HT1080 (cell line): ENCODE data around the gene USP6NL. TPM values are rescaled to one million over a fixed set of nuclear protein-coding genes. Genes with fewer than 3 reads are reported as not detected.
"Not testable (repeated sequence)": the region's sequence is repeated elsewhere in the genome, so short reads cannot be mapped to it uniquely, and the experiment has no call there.

Experiments used
- DNase-seq: peaks from one replicate; pipeline ENCODE4 v3.0.0-alpha.2; 2015; ENCODE audit warnings: low read depth
- polyA plus RNA-seq, 2 experiments: library from polyadenylated mRNA; depleted of rRNA; stranded (reverse); fragments of >200 nt; gene quantifications; 2 replicates each; pipeline ENCODE4 v1.2.3, GENCODE V29; 2015
- total RNA-seq: library from RNA; depleted of rRNA; stranded (reverse); fragments of >200 nt; shearing (Covaris generic); gene quantifications from 2 replicates; pipeline ENCODE4 v1.2.3, GENCODE V29; 2014; rRNA removed

Gene USP6NL
- total RNA-seq: 15.0 and 20.8 TPM in 2 replicates
- 14.1 and 15.1 TPM in 2 replicates for polyA plus RNA-seq (2015; cell fraction: cytosol; rRNA removed)
- polyA plus RNA-seq (2015; cell fraction: nucleus; rRNA removed): 8.1 and 8.9 TPM in 2 replicates

- peak; percentile 74 for DNase-seq
Observed at GRCh38 chr10:11611248-11612020, at the start of gene USP6NL. TSS of gene USP6NL (minus strand) at chr10:11611650. CDS start at chr10:11597634, 14,016 bp downstream.

GRCh38 chr10:11658801-11659368, 47.4 kb upstream of the USP6NL start:
- DNase-seq: no peak

GRCh38 chr10:11655836-11656235, 44.4 kb upstream of the USP6NL start:
- DNase-seq: no peak

- DNase-seq: no peak
Observed at GRCh38 chr10:11654659-11655058, 43.2 kb upstream of the USP6NL start.

- no peak for DNase-seq
Observed at GRCh38 chr10:11653758-11654471, 42.5 kb upstream of the USP6NL start.

GRCh38 chr10:11647676-11648075, 36.2 kb upstream of the USP6NL start:
- no peak for DNase-seq

GRCh38 chr10:11646450-11646849, 35.0 kb upstream of the USP6NL start:
- DNase-seq: no peak

- DNase-seq: no peak
Observed at GRCh38 chr10:11643039-11643438, 31.6 kb upstream of the USP6NL start.

- no peak for DNase-seq
Observed at GRCh38 chr10:11642566-11642965, 31.1 kb upstream of the USP6NL start.

GRCh38 chr10:11639849-11640764, 28.7 kb upstream of the USP6NL start:
- DNase-seq: no peak

GRCh38 chr10:11639362-11639761, 27.9 kb upstream of the USP6NL start:
- DNase-seq: no peak

- no peak for DNase-seq
Observed at GRCh38 chr10:11638055-11638698, 26.7 kb upstream of the USP6NL start.

GRCh38 chr10:11636697-11637303, 25.4 kb upstream of the USP6NL start:
- DNase-seq: no peak

- no peak for DNase-seq
Observed at GRCh38 chr10:11631890-11632587, 20.6 kb upstream of the USP6NL start.

GRCh38 chr10:11631291-11631690, 19.8 kb upstream of the USP6NL start:
- no peak for DNase-seq

- DNase-seq: no peak
Observed at GRCh38 chr10:11629731-11630130, 18.3 kb upstream of the USP6NL start.

GRCh38 chr10:11627941-11628340, 16.5 kb upstream of the USP6NL start:
- not testable (repeated sequence) for DNase-seq

GRCh38 chr10:11626071-11626470, 14.6 kb upstream of the USP6NL start:
- no peak for DNase-seq

- DNase-seq: no peak
Observed at GRCh38 chr10:11625019-11625735, 13.7 kb upstream of the USP6NL start.
